Keratinocyte (primary cell): ENCODE data around the gene SH3PXD2B. TPM values are rescaled to one million over a fixed set of nuclear protein-coding genes. Genes with fewer than 3 reads are reported as not detected.

Experiments
- DNase-seq: peaks from one replicate; pipeline ENCODE4 v3.0.0-alpha.2; 2011; ENCODE audit warnings: low read depth, missing footprints, low spot score
- FAIRE-seq: peaks from 2 replicates; lab custom pipeline; 2011; peaks lifted over from hg19 to GRCh38; lab: Jason Lieb, UNC
- H2AFZ ChIP-seq: 2 replicates; pipeline ENCODE4 v1.6.0; 2012; ENCODE audit warnings: low read length, control low read depth, inconsistent platforms; ENCODE audit not compliant: control insufficient read depth
- H3K27ac ChIP-seq: 2 replicates; pipeline ENCODE4 v1.5.1; 2011; ENCODE audit warnings: low read length; ENCODE audit not compliant: control insufficient read depth, insufficient read depth
- H3K27me3 ChIP-seq: 3 replicates; pipeline ENCODE4 v1.6.0; 2011; ENCODE audit warnings: low read length; ENCODE audit not compliant: control insufficient read depth, insufficient read depth; ENCODE audit errors: extremely low read depth
- H3K36me3 ChIP-seq, 2 experiments: 2 replicates in 1 of 2; 3 replicates in 1 of 2; pipeline ENCODE4 v1.5.1; 2011; ENCODE audit warnings: low read length in 2 of 2, mild to moderate bottlenecking in 1 of 2; ENCODE audit not compliant: control insufficient read depth in 2 of 2, insufficient read depth in 2 of 2; ENCODE audit errors: extremely low read depth in 1 of 2
- H3K4me1 ChIP-seq: 3 replicates; pipeline ENCODE4 v1.5.1; 2011; ENCODE audit warnings: low read length; ENCODE audit not compliant: control insufficient read depth, insufficient read depth; ENCODE audit errors: extremely low read depth
- H3K4me2 ChIP-seq: 3 replicates; pipeline ENCODE4 v1.6.0; 2011; ENCODE audit warnings: low read depth, low read length; ENCODE audit not compliant: control insufficient read depth, insufficient read depth; ENCODE audit errors: extremely low read depth
- H3K4me3 ChIP-seq, 3 experiments: fragments of 200-600 bp in 1 of 3; sonication (generic) in 1 of 3; 2 replicates in 2 of 3; 3 replicates in 1 of 3; pipeline ENCODE4 v1.5.1; 2011 to 2016; ENCODE audit warnings: low read length in 3 of 3, mild to moderate bottlenecking in 3 of 3, control low read depth in 2 of 3, inconsistent platforms in 1 of 3, low read depth in 1 of 3, mixed read lengths in 1 of 3, mixed run types in 1 of 3, moderate library complexity in 1 of 3; ENCODE audit not compliant: control insufficient read depth in 2 of 3, insufficient read depth in 2 of 3; ENCODE audit errors: extremely low read depth in 1 of 3
- H3K79me2 ChIP-seq: 2 replicates; pipeline ENCODE4 v1.6.0; 2012; ENCODE audit warnings: low read length; ENCODE audit not compliant: control insufficient read depth, insufficient read depth
- H3K9ac ChIP-seq: 3 replicates; pipeline ENCODE4 v1.6.0; 2011; ENCODE audit warnings: low read length; ENCODE audit not compliant: control insufficient read depth, insufficient read depth; ENCODE audit errors: extremely low read depth
- H3K9me1 ChIP-seq: 3 replicates; pipeline ENCODE4 v1.6.0; 2011; ENCODE audit warnings: low read length; ENCODE audit not compliant: control insufficient read depth, insufficient read depth; ENCODE audit errors: extremely low read depth
- H3K9me3 ChIP-seq: 2 replicates; pipeline ENCODE4 v1.5.1; 2012; ENCODE audit warnings: low read depth, low read length; ENCODE audit not compliant: control insufficient read depth
- H4K20me1 ChIP-seq: 3 replicates; pipeline ENCODE4 v1.6.0; 2011; ENCODE audit warnings: low read length; ENCODE audit not compliant: control insufficient read depth, insufficient read depth; ENCODE audit errors: extremely low read depth
- EZH2 ChIP-seq: IDR thresholded peaks from one replicate; pipeline ENCODE4 v1.6.1; 2012; ENCODE audit warnings: inconsistent platforms, mild to moderate bottlenecking, low read length, moderate library complexity
- dilution Hi-C: fragments of 300-500 bp; cut with MboI; formaldehyde crosslinking; loops from one replicate; pipeline ENCODE4 v1.7.0; 2020; ENCODE audit warnings: low sequenced_read_pairs; ENCODE audit not compliant: extremely low pct_ligation_motif_present
- polyA plus RNA-seq, 5 experiments: library from polyadenylated mRNA; depleted of rRNA in 3 of 5; stranded (reverse) in 3 of 5; stranded (forward) in 1 of 5; unstranded in 1 of 5; fragments of >200 nt; gene quantifications; 1 replicate in 1 of 5; 2 replicates in 3 of 5; 3 replicates in 1 of 5; pipeline versions ENCODE4 v1.2.1 to v1.2.3, GENCODE V29; 2011 to 2012; ENCODE audit warnings: missing spikeins in 2 of 5, low read depth in 1 of 5, low replicate concordance in 1 of 5
- TF ChIP-seq, protein P1 (sequence below), 3 experiments: IDR thresholded peaks in 1 of 3; conservative IDR thresholded peaks in 1 of 3; optimal IDR thresholded peaks in 1 of 3; 2 replicates in 2 of 3; 3 replicates in 1 of 3; pipeline versions ENCODE3 to v1.5.1; 2011; ENCODE audit warnings: low read length in 3 of 3, mild to moderate bottlenecking in 3 of 3, moderate library complexity in 2 of 3, control low read depth in 1 of 3, inconsistent platforms in 1 of 3; ENCODE audit not compliant: insufficient read depth in 2 of 3; ENCODE audit errors: extremely low read depth in 1 of 3

Gene SH3PXD2B
- polyA plus RNA-seq, 1 donor (not counting 4 experiments of a cell fraction or from before 2014, with no cell fraction given) = 17.3 TPM

DNA sequence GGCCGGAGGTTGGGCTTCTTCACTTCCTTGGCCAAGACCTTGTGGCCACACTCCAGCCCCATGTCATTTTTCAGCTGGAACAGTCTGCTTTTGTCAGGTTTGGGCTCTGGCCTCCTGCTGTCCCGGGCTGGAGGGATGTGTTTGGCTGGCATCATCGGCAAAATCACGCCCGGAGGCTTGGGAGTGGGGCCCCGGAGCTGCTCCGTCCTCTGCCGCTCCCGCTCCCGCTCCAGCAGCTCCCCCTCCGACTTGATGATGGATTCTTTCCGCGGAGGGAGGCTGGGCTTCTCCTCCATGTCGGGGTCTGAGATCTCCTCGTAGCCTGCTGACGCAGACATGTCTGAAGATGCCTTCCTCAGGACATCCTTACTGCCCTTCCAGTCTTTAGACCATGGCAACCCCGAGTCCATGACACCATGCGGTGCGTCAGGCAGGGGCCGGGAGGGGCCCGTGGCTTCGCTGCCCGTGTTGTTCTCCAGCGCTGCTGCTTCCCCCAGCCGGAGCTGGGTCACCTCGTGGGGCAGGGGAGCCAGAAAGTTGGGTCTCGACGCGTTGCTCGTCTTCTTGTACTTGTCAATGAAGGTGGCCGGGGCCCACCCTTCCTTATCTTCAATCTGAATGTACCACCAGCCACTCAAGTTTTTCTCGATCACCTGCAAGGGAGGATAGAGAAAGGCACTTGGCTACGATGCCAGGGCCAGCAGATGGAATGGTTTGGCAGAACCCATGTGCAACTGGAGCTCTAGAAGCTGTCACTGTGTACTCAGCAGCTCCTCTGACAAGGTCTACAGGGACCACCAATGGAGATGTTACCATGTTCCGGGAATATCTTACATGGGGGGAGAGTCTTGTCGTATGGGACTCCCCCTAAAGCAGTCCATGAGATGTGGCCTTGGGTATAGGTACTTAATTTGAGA lies 114.8 kb downstream of the SH3PXD2B start:
- no peak for DNase-seq
- Histone ChIP-seq H3K4me3 (no peak overlapping the region), H3K27ac (no peak overlapping the region), H3K79me2 (no peaks in the 10 kb centered on the region), H3K4me2 (no peak overlapping the region), H3K9me1 (no peaks in the 10 kb centered on the region), H3K9me3 (no peaks in the 10 kb centered on the region), H2AFZ (no peak overlapping the region), H3K4me1 (no peaks in the 10 kb centered on the region), H3K9ac (no peak overlapping the region), H3K36me3 (peaks cover 5 to 18% of the 10 kb centered on the region in 2 experiments), H3K27me3 (no peaks in the 10 kb centered on the region), H4K20me1 (no peaks in the 10 kb centered on the region)
- no peak for TF ChIP-seq EZH2
- TF ChIP-seq, protein P1, sequence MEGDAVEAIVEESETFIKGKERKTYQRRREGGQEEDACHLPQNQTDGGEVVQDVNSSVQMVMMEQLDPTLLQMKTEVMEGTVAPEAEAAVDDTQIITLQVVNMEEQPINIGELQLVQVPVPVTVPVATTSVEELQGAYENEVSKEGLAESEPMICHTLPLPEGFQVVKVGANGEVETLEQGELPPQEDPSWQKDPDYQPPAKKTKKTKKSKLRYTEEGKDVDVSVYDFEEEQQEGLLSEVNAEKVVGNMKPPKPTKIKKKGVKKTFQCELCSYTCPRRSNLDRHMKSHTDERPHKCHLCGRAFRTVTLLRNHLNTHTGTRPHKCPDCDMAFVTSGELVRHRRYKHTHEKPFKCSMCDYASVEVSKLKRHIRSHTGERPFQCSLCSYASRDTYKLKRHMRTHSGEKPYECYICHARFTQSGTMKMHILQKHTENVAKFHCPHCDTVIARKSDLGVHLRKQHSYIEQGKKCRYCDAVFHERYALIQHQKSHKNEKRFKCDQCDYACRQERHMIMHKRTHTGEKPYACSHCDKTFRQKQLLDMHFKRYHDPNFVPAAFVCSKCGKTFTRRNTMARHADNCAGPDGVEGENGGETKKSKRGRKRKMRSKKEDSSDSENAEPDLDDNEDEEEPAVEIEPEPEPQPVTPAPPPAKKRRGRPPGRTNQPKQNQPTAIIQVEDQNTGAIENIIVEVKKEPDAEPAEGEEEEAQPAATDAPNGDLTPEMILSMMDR (optimal IDR thresholded peaks at IDR 0.05 in 1 of 3, IDR thresholded peaks at IDR 0.05 in 1 of 3, conservative IDR thresholded peaks at IDR 0.05 in 1 of 3; ENCODE audit: extremely low read depth in 1 of 3, insufficient read depth in 2 of 3, low read length in 3 of 3) = no peak
- no peak for FAIRE-seq
- dilution Hi-C loops = no loop called here

DNA sequence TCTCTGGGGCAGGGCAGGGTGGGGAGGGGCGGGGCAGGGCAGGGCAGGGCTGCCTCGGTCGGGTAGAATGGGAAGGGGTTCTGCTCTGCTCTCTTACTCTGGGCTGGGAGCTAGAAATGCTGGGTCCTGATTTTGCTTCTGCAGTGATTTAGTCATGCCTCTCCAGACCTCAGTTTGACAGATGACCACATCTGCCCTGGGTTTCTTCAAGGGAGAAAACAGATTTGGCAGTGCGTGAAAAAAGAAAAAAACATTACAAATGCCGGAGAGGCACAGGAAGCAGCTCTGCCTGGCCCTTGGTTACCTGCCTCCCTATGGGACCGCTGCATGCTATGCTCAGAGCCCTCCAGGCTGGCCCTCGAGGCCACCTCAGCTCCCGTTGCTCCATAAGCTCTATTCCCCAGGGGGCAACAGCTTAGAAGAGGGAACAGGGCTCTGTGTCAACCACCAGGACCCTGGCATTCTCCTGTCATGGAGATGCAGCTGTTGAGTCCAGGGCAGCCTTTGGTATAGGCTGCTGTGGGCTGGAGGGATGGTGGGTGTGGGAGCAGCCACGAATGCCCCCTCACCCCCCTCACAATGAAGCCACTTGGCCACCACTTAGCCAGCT lies 117.5 kb downstream of the SH3PXD2B start:
- no peaks in the 10 kb centered on the region for H4K20me1 ChIP-seq
- FAIRE-seq (no peak), DNase-seq (no peak)
- H3K9ac ChIP-seq = no peak overlapping the region
- H3K27me3 ChIP-seq = no peaks in the 10 kb centered on the region
- no peak overlapping the region for H3K27ac ChIP-seq
- no peak overlapping the region for H2AFZ ChIP-seq
- H3K79me2 ChIP-seq = no peaks in the 10 kb centered on the region
- TF ChIP-seq, protein P1 (optimal IDR thresholded peaks at IDR 0.05 in 1 of 3, IDR thresholded peaks at IDR 0.05 in 1 of 3, conservative IDR thresholded peaks at IDR 0.05 in 1 of 3; ENCODE audit: extremely low read depth in 1 of 3, insufficient read depth in 2 of 3, low read length in 3 of 3) = no peak
- TF ChIP-seq EZH2 = no peak
- H3K4me2 ChIP-seq = no peak overlapping the region
- dilution Hi-C loops = no loop called here
- no peak overlapping the region for H3K4me3 ChIP-seq
- no peaks in the 10 kb centered on the region for H3K4me1 ChIP-seq
- no peaks in the 10 kb centered on the region for H3K9me1 ChIP-seq
- H3K36me3 ChIP-seq = peaks cover 0 to 13% of the 10 kb centered on the region in 2 experiments
- H3K9me3 ChIP-seq = no peaks in the 10 kb centered on the region
